Suppressor macrophage treated with lipopolysaccharide for 4 hours (primary cell): ENCODE measurements around the gene CADM1.

ENCODE experiments used
- DNase-seq: peaks from one replicate; pipeline ENCODE4 v3.0.0-alpha.2; 2020

CADM1 gene

GRCh38 chr11:115504276-115505158 lies at the start of gene CADM1:
TSS of gene CADM1 (minus strand) at chr11:115504415.
- DNase-seq: peak; percentile 95

- DNase-seq: no peak
Observed at GRCh38 chr11:115552773-115553438, 48.7 kb upstream of the CADM1 start.

- DNase-seq: no peak
Observed at GRCh38 chr11:115552151-115552772, 48.0 kb upstream of the CADM1 start.

- no peak for DNase-seq
Observed at GRCh38 chr11:115550291-115551059, 46.3 kb upstream of the CADM1 start.

DNA sequence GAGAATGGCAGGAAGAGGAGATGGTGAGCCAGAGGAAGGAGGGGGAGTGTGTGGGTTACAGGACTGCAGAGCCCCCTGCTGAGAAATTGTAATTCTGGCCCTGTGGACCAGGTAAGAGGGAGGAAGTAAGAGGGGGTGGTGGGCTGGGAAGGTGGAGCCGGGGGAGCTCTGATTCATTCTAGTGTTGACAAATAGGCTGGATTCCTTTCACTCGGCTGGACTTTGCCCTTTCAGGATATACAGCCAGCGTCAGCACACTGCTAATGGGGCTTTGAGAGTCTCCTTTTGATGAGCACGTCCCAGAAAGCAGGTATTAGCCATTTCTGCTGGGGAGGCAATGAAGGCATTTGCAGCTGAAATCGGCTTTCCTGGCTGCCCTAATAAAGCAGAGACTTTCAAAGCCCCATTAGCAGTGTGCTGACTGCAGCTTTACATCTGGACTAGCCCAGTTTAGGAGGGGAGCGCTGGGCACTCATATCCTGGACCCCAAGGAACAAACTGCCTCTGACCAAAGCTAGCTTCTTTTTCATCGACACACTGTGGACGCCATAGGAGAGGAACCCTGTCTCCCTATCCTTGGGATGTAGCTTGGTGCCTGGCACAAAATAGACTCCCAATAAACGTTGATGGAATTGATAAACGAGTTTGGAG lies 44.8 kb upstream of the CADM1 start:
- DNase-seq: no peak

DNA sequence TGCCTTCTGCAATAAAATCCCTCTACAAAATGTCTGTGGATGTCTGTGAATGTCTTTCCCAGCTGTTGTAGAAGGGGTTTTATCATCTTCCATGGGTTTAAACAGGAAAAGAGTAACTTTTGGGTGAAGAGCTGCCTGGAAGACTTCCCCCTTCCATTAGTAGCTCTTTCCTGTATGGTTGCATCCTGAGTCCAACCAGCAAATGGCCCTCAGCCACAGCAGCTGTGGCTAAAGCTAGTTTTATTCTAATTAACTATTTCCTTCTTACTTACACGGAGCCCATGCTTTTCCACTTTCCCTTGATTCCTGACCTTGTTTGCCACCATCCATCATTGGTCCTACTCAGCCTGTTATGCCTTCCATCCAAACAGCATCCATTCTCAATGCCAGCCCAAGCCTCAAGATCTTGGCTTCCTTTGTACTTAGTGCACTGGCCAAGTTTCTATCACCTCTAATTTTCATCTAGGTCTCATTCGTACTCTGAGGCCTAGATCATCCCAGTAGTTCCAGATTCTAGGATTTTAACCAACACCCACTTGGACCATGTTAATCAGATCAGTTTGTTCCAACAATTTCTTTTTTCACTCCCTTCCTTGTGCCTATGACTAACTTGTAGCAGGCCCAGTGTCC lies 41.5 kb upstream of the CADM1 start:
- DNase-seq: no peak

DNA sequence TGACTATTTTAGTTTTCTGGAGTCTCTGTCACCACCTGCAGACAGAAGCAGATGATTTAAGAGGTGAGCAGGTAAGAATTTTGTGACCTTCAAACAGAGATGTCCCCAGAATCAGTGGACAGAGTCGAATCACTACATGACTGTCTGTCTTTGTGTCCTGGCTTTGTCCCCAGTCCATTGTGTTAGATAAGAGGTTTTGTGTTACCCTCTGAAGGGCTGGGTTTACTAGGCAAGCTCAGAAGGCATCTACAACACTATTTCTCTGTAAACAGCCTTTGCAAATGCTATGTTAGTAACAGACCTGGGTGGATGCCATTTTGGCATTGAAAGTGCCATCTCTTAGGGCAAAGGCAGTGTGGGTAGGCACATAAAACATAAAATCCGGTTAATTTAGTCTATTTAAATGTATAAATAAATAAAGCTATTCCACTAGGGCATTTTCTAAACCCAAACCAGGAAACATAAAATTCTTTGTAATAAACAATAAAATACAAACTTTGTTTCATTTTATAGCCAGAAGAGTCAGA lies 40.3 kb upstream of the CADM1 start:
- DNase-seq: no peak

DNA sequence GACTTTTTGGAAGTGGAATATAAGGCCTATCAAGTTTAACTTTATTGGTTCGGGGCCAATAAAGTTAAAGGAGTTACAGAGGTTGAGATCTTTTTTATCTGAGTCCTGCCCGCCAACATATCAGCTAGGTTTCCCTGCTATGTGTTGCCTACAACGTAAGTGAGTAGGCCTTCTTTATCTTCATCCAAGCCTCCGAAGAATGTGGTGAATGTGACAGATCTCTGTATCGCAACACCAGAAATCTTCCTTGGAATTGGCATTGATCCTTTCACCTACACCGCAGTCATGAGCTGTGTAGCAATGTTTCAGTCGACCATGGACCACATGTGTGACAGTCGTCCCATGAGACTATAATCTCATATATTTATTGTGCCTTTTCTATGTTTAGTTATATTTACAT lies 37.3 kb upstream of the CADM1 start:
- no peak for DNase-seq

DNA sequence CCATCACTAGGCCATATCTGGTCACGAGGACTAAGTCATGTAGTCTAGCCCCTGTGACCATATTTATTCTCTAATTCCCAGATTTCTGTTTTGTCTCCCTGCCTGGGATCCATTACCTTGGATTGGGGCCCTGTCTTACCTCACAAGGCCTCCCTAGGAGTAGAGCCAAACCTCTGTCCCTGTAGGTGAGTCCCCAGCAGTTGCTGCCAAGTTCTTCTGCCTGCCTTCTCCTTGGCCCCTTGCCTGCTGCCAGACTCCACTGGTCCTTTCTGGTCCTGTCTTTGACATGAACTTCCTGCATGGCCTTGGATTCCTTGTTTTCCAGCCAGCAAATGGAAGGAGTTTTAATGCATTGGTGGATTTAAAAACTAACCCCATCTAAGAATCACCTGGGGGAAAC lies 35.6 kb upstream of the CADM1 start:
- DNase-seq: no peak

DNA sequence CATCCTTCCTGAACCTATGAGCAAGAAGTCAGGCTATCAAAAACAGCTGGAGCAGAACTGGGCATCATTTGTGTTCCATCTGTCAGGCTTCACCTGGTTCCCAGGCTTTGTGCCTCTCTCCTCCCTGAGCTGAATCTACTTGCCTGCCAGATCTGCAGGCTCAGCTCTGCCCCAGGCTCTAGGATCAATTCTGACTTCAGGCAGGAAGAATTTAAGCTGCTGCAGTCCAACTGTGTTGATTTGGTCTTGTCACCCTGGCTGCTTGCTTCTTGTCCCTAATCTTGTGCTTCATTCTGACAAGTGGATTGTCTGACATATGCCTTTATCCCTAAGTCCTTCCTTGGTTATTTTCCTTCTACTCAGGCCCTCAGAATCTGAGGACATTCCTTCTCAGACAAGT lies 31.6 kb upstream of the CADM1 start:
- DNase-seq: no peak

DNA sequence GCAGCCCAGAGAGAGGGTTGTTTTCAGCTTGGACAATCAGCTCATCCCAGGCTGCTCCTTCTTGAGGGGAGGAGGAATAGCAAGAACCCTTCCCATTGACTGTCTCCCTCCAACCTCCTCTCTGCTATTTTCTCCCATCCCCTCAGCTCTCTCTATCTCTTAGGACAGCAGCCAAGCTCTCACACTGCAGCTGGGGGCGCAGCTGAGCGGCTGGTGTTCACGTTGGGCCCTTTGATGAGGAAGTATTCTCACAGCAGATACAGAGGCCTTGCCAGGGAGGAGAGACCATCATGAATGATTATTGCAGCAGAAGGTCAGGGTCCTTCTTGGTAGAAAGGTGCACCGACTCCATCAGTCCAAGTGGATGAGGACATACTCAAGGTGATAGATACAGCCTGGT lies 26.5 kb upstream of the CADM1 start:
- DNase-seq: no peak

GRCh38 chr11:115528225-115528624 lies 24.0 kb upstream of the CADM1 start:
- no peak for DNase-seq

GRCh38 chr11:115527534-115528125 lies 23.4 kb upstream of the CADM1 start:
- DNase-seq: no peak

GRCh38 chr11:115525531-115526006 lies 21.4 kb upstream of the CADM1 start:
- DNase-seq: no peak

- DNase-seq: no peak
Observed at GRCh38 chr11:115524572-115524971, 20.4 kb upstream of the CADM1 start.

DNA sequence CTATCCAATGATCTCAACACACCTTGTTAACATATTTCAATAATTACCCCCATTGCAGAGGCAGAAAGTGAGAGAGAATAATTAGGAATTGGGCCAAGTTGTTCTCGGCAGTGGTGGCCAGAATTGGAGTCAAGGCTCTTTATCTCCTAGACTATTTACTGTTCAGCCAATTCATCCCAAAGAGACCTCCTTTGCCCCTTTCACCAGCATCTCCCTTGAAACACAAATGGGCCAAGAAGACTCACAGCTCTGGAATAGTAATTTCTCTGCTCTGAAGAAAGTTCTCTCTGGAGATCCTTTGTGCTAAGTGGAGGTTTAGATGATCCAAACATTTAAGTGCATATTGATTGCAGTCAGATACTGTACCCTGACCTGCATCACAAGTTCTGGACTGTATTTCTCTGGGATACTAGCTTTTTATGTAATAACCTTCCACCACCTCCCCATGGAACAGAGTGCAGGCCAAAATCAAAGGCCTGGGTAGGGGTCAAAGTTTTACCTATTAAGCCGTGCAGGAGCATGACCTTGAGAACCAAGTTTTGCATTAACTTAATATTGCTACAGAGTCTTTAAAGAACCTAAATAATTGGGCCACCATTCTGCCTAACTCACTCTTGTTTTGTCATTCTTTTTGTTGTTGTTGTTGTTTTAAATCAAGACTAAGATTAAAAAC lies 19.6 kb upstream of the CADM1 start:
- no peak for DNase-seq

- DNase-seq: no peak
Observed at GRCh38 chr11:115522302-115522701, 18.1 kb upstream of the CADM1 start.

- no peak for DNase-seq
Observed at GRCh38 chr11:115521825-115522224, 17.6 kb upstream of the CADM1 start.

- DNase-seq: no peak
Observed at GRCh38 chr11:115518983-115519628, 14.9 kb upstream of the CADM1 start.
